ENCODE measurements around the gene USP32. TPM values are rescaled to one million over a fixed set of nuclear protein-coding genes. Genes with fewer than 3 reads are reported as not detected.

The USP32 gene, protein sequence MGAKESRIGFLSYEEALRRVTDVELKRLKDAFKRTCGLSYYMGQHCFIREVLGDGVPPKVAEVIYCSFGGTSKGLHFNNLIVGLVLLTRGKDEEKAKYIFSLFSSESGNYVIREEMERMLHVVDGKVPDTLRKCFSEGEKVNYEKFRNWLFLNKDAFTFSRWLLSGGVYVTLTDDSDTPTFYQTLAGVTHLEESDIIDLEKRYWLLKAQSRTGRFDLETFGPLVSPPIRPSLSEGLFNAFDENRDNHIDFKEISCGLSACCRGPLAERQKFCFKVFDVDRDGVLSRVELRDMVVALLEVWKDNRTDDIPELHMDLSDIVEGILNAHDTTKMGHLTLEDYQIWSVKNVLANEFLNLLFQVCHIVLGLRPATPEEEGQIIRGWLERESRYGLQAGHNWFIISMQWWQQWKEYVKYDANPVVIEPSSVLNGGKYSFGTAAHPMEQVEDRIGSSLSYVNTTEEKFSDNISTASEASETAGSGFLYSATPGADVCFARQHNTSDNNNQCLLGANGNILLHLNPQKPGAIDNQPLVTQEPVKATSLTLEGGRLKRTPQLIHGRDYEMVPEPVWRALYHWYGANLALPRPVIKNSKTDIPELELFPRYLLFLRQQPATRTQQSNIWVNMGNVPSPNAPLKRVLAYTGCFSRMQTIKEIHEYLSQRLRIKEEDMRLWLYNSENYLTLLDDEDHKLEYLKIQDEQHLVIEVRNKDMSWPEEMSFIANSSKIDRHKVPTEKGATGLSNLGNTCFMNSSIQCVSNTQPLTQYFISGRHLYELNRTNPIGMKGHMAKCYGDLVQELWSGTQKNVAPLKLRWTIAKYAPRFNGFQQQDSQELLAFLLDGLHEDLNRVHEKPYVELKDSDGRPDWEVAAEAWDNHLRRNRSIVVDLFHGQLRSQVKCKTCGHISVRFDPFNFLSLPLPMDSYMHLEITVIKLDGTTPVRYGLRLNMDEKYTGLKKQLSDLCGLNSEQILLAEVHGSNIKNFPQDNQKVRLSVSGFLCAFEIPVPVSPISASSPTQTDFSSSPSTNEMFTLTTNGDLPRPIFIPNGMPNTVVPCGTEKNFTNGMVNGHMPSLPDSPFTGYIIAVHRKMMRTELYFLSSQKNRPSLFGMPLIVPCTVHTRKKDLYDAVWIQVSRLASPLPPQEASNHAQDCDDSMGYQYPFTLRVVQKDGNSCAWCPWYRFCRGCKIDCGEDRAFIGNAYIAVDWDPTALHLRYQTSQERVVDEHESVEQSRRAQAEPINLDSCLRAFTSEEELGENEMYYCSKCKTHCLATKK (N-terminal part only)
- 10 to 100 TPM; 30.0 to 34.5 (median 31.4) TPM for total RNA-seq
- total RNA-seq (2013), result 37.4 TPM
- total RNA-seq, result 42.7 to 73.0 (median 50.7) reads per million in 29 experiments

DNA sequence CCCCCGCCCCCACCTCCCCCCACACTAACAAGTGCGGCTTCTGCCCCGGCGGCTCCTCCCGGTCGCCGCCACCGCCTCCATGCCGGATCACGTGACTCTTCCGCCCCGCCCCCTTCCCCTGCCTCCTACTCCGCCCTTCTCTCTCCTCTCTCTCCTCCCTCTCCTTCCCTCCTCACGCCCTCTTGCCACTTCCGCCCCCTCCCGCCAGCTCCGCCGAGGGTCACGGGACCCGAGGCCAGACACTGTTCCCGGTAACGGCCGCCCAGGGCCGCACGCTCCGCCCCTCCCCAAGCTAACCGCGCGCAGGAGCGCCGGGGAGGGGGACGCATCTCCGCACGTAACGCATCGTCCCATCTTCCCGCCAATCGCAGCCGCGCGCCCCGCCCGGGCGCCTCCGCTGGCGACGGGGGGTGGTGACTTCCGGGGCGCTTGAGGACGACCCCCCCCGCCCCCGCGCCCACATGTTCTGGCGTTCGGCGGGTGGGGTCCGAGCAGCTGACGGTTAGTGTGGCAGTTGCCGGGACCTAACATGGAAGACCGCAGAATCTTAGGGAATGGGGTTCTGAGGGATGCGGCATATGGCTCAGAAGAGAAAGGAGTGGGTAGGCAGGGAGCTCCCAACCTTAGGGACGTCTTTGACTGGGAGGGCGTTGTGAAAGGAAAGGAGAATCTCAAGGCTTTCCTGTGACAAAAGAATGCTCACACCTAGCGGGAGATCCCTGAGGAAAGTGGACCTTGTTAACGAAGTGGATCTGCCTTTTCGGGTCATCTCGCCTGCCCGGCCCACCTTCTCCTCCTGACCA is at the start of gene USP32:
USP32 (minus strand) TSS at position 92 of the 803 bp plus-strand sequence. CDS start 194 bp downstream, outside the sequence.
- ChIA-PET POLR2A (interaction anchor here (0.5 to 0.9 kb wide), 7 partner anchors 206 to 1734 kb away, joined by 3 to 8 read pairs (median 3); partner anchors contain the start of genes BCAS3 (in 1 of the 2), PPM1D (in 1 of the 2) and SKA2 (in 1 of the 2)), CTCF (interaction anchor here in 1 of 2 donors (0.5 to 1.0 kb wide), 6 partner anchors 135 to 1924 kb away, joined by 3 to 5 read pairs (median 4); partner anchors contain the start of gene PPM1D)
- no peaks in the 10 kb centered on the region for H3K27me3 ChIP-seq (replicated peaks in 1 of 2; ENCODE audit: control insufficient read depth in 2 of 2, extremely low read depth in 1 of 2, insufficient read depth in 2 of 2, low read length in 1 of 2)
- peaks cover 19 to 23% of the 10 kb centered on the region in 2 experiments for H3K4me1 ChIP-seq (ENCODE audit: control insufficient read depth in 1 of 2, extremely low read depth in 1 of 2, insufficient read depth in 2 of 2, low read length in 2 of 2)
- Mint-ChIP-seq H3K27ac (peak within 1 kb of the TSS; percentile 95 to 96), H3K4me3 (peak within 1 kb of the TSS; percentile 91 to 95 (median 93)), H3K36me3 (no peaks in the 10 kb centered on the region), H3K4me1 (peaks cover 41 to 42% (median 41%) of the 10 kb centered on the region in 3 donors), H3K27me3 (no peaks in the 10 kb centered on the region), H3K9me3 (no peaks in the 10 kb centered on the region)
- no peaks in the 10 kb centered on the region for H3K36me3 ChIP-seq (ENCODE audit: control insufficient read depth in 2 of 2, extremely low read depth in 1 of 2, insufficient read depth in 1 of 2, low read length in 1 of 2)
- 0% methylated on average over 57 of the region's 68 CpGs for WGBS (ENCODE audit: insufficient coverage)
- ATAC-seq (replicated peaks in 1 of 4) (peak; percentile 90 to 94 (median 91)), DNase-seq (peak; percentile 93 to 99 (median 96))
- no peaks in the 10 kb centered on the region for H3K9me3 ChIP-seq
- peak within 1 kb of the TSS; percentile 92 to 97 for H3K4me3 ChIP-seq (ENCODE audit: control insufficient read depth in 1 of 2, extremely low read depth in 1 of 2, low read length in 1 of 2)
- peak within 1 kb of the TSS; percentile 93 for H3K27ac ChIP-seq (ENCODE audit: low read length)

DNA sequence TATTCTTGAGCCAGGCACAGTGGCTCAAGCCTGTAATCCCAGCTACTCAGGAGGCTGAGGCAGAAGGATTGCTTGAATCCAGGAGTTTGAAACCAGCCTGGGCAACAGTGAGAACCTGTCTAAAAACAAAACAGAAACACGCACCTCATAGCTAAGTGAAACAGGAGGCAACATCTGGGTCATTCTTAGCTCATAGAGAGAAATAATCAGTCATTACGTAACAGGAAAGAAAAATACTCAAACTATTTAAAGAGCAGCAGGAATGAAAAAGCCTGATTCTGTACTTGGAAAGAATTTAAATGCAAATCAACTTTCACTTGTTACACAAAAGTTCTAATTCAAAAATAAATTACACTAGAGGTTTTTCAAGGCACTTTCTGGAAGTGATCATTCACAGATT is 47.6 kb upstream of the USP32 start:
- no peak for ATAC-seq (replicated peaks in 1 of 4)
- H3K4me3 Mint-ChIP-seq, result no peak overlapping the region
- no peaks in the 10 kb centered on the region for H3K9me3 ChIP-seq
- no peak overlapping the region for H3K27ac ChIP-seq (ENCODE audit: low read length)
- H3K36me3 ChIP-seq (ENCODE audit: control insufficient read depth in 2 of 2, extremely low read depth in 1 of 2, insufficient read depth in 1 of 2, low read length in 1 of 2), result peaks cover 0 to 4% of the 10 kb centered on the region in 2 donors
- POLR2A ChIA-PET, result no interaction called here
- no peaks in the 10 kb centered on the region for H3K9me3 Mint-ChIP-seq
- no peak for DNase-seq
- H3K27ac Mint-ChIP-seq, result no peak overlapping the region
- no CpG with 5 or more reads among the region's 2 CpGs for WGBS (ENCODE audit: insufficient coverage)
- CTCF ChIA-PET, result interaction anchor here in 1 of 2 donors (0.7 kb wide), 1 partner anchor 177 kb away, joined by 3 read pairs; no protein-coding TSS in a partner anchor
- no peak overlapping the region for H3K4me3 ChIP-seq (ENCODE audit: control insufficient read depth in 1 of 2, extremely low read depth in 1 of 2, low read length in 1 of 2)
- no peaks in the 10 kb centered on the region for H3K36me3 Mint-ChIP-seq
- peaks cover 0 to 7% of the 10 kb centered on the region in 2 experiments for H3K27me3 ChIP-seq (replicated peaks in 1 of 2; ENCODE audit: control insufficient read depth in 2 of 2, extremely low read depth in 1 of 2, insufficient read depth in 2 of 2, low read length in 1 of 2)
- H3K4me1 ChIP-seq (ENCODE audit: control insufficient read depth in 1 of 2, extremely low read depth in 1 of 2, insufficient read depth in 2 of 2, low read length in 2 of 2), result peaks cover 0 to 3% of the 10 kb centered on the region in 2 experiments
- peaks cover 0 to 6% (median 0%) of the 10 kb centered on the region in 3 donors for H3K4me1 Mint-ChIP-seq
- peaks cover 2 to 5% of the 10 kb centered on the region in 2 donors for H3K27me3 Mint-ChIP-seq

DNA sequence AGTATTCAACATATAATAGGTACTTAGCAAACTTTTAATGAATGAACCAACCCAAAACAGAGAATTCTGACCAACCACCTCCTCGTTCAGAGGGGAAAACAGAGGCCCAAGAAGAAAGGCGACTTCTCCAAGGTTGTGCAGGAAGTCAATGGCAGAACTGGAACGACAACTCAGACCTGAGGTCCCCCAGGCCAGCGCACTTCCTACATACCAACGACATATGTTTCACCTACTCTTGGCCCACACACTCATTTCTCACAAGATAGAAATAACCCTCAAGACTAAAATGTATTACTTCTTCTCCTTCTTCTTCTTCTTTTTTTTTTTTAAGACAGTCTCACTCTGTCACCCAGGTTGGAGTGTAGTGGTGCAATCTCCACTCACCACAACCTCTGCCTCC is 44.7 kb upstream of the USP32 start:
- H3K27ac Mint-ChIP-seq, result no peak overlapping the region
- no peak overlapping the region for H3K4me3 ChIP-seq (ENCODE audit: control insufficient read depth in 1 of 2, extremely low read depth in 1 of 2, low read length in 1 of 2)
- no peaks in the 10 kb centered on the region for H3K9me3 ChIP-seq
- DNase-seq (no peak), ATAC-seq (replicated peaks in 1 of 4) (no peak)
- peaks cover 2 to 8% of the 10 kb centered on the region in 2 donors for H3K27me3 Mint-ChIP-seq
- peaks cover 0 to 3% of the 10 kb centered on the region in 2 experiments for H3K4me1 ChIP-seq (ENCODE audit: control insufficient read depth in 1 of 2, extremely low read depth in 1 of 2, insufficient read depth in 2 of 2, low read length in 2 of 2)
- POLR2A ChIA-PET, result no interaction called here
- H3K4me1 Mint-ChIP-seq, result peaks cover 0 to 6% (median 0%) of the 10 kb centered on the region in 3 donors
- H3K36me3 Mint-ChIP-seq, result no peaks in the 10 kb centered on the region
- no peaks in the 10 kb centered on the region for H3K9me3 Mint-ChIP-seq
- no peak overlapping the region for H3K27ac ChIP-seq (ENCODE audit: low read length)
- no peaks in the 10 kb centered on the region for H3K36me3 ChIP-seq (ENCODE audit: control insufficient read depth in 2 of 2, extremely low read depth in 1 of 2, insufficient read depth in 1 of 2, low read length in 1 of 2)
- no peak overlapping the region for H3K4me3 Mint-ChIP-seq
- H3K27me3 ChIP-seq (replicated peaks in 1 of 2; ENCODE audit: control insufficient read depth in 2 of 2, extremely low read depth in 1 of 2, insufficient read depth in 2 of 2, low read length in 1 of 2), result peaks cover 0 to 13% of the 10 kb centered on the region in 2 experiments
- CTCF ChIA-PET, result no interaction called here
- WGBS (ENCODE audit: insufficient coverage), result 23% methylated on average over 2 of the region's 5 CpGs

DNA sequence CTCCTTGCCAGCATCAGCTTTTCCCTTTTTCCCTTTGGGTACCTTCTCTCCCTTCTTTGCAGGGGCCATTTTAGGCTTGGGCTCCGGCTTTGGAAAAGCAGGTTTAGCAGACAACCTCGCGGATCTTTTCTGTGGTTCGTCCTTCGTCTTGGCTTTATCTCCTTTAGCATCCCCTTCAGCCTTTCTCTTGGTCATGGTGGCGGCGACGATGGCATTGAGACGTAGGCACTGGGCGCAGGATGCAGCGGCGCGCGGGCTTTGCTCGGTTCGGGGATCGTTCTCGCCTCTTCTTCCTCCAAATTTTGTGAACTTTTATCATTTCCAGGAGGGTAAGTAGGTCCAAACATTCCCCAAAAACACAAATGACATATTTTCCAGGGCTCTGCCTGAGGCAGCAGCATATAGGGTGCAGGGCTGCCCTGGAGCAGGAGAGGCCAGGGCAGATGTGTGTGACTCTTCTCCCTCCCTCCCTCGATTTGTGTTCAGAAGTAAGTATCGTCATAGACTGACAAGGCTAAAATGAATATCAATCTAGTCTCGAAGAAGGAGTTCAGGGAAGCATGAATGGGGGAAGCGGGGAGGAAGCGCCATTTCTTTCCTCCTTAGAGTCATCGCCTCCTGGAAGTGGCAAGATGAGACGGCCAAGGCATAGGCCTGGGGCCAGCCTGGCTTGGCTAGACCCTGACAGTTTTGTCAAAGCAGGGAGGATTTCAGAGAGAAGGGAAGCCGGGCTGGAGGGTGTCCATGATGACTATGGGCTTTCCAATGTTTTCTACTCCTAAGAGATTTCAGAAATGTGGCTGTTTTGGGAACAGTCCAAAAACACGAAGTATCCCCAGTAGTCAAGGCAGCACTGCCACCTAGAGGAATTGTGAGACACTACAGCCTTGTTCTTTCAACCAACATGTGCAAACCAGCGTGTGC is 43.6 kb upstream of the USP32 start:
- H3K36me3 Mint-ChIP-seq, result no peaks in the 10 kb centered on the region
- ChIA-PET CTCF (interaction anchor here in 1 of 2 donors (0.6 to 1.3 kb wide), 2 partner anchors 84 to 293 kb away, joined by 3 to 5 read pairs; no protein-coding TSS in a partner anchor), POLR2A (no interaction called here)
- peaks cover 2 to 13% of the 10 kb centered on the region in 2 donors for H3K27me3 Mint-ChIP-seq
- H3K4me3 Mint-ChIP-seq, result no peak overlapping the region
- ATAC-seq (replicated peaks in 1 of 4), result peak; percentile 54 to 74 (median 56)
- no peaks in the 10 kb centered on the region for H3K36me3 ChIP-seq (ENCODE audit: control insufficient read depth in 2 of 2, extremely low read depth in 1 of 2, insufficient read depth in 1 of 2, low read length in 1 of 2)
- peaks cover 0 to 13% of the 10 kb centered on the region in 2 experiments for H3K27me3 ChIP-seq (replicated peaks in 1 of 2; ENCODE audit: control insufficient read depth in 2 of 2, extremely low read depth in 1 of 2, insufficient read depth in 2 of 2, low read length in 1 of 2)
- no peak overlapping the region for H3K4me3 ChIP-seq (ENCODE audit: control insufficient read depth in 1 of 2, extremely low read depth in 1 of 2, low read length in 1 of 2)
- H3K4me1 Mint-ChIP-seq, result peaks cover 0 to 6% (median 0%) of the 10 kb centered on the region in 3 donors
- H3K4me1 ChIP-seq (ENCODE audit: control insufficient read depth in 1 of 2, extremely low read depth in 1 of 2, insufficient read depth in 2 of 2, low read length in 2 of 2), result peaks cover 0 to 3% of the 10 kb centered on the region in 2 experiments
- 92% methylated on average over 23 of the region's 28 CpGs for WGBS (ENCODE audit: insufficient coverage)
- DNase-seq, result peak in 34 of 35 experiments; percentile 6 to 82 (median 37)
- H3K27ac ChIP-seq (ENCODE audit: low read length), result no peak overlapping the region
- no peak overlapping the region for H3K27ac Mint-ChIP-seq
- H3K9me3 Mint-ChIP-seq, result no peaks in the 10 kb centered on the region
- H3K9me3 ChIP-seq, result no peaks in the 10 kb centered on the region
